ENCODE measurements around the gene PDE10A. TPM values are rescaled to one million over a fixed set of nuclear protein-coding genes. Genes with fewer than 3 reads are reported as not detected.
"Not testable (repeated sequence)": the region's sequence is repeated elsewhere in the genome, so short reads cannot be mapped to it uniquely, and the experiment has no call there.

Gene PDE10A
- total and polyA plus RNA-seq, 2 of the 8 experiments (the other 6 are each of a cell fraction or from before 2014, with no cell fraction given), result 1.1 to 2.4 TPM

DNA sequence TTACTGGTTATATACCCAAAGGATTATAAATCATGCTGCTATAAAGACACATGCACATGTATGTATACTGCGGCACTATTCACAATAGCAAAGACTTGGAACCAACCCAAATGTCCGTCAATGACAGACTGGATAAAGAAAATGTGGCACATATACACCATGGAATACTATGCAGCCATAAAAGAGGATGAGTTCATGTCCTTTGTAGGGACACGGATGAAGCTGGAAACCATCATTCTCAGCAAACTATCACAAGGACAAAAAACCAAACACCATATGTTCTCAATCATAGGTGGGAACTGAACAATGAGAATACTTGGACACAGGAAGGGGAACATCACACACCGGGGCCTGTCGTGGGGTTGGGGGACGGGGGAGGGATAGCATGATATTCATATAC, 104.9 kb downstream of the PDE10A start:
- DNase-seq (ENCODE audit: low read depth in 1 of 2, low spot score in 2 of 2); FAIRE-seq; H4K5ac ChIP-seq (ENCODE audit: insufficient read length, low read depth, low read length); H4K91ac ChIP-seq (replicated peaks; ENCODE audit: insufficient read length, low read length); H3K14ac ChIP-seq (ENCODE audit: insufficient read length); H3K79me2 ChIP-seq (ENCODE audit: control insufficient read depth in 1 of 2, insufficient read depth in 2 of 2, low read length in 2 of 2); H2BK15ac ChIP-seq (ENCODE audit: low read length); H3K56ac ChIP-seq (replicated peaks; ENCODE audit: insufficient read length, low read depth, low read length); H3K27me3 ChIP-seq (replicated peaks in 1 of 4; ENCODE audit: control insufficient read depth in 3 of 4, extremely low read depth in 1 of 4, insufficient read depth in 3 of 4, low read length in 3 of 4); H3K36me3 ChIP-seq (ENCODE audit: control insufficient read depth in 2 of 4, insufficient read depth in 4 of 4, low read length in 3 of 4); H3K23me2 ChIP-seq (ENCODE audit: low read depth, low read length); CTCF ChIA-PET (ENCODE audit: partially characterized antibody); H3K9ac ChIP-seq (replicated peaks in 1 of 4; ENCODE audit: extremely low read depth in 1 of 4, low read depth in 3 of 4, low read length in 3 of 4); H3K4me2 ChIP-seq (ENCODE audit: insufficient read depth in 1 of 2, low read depth in 2 of 2, low read length in 2 of 2); H2AK5ac ChIP-seq (ENCODE audit: low read depth, low read length); H2BK20ac ChIP-seq (ENCODE audit: low read length); H3K27ac ChIP-seq (ENCODE audit: low read depth, low read length); H2BK5ac ChIP-seq (ENCODE audit: low read depth, low read length); H3K4ac ChIP-seq (replicated peaks; ENCODE audit: insufficient read length, low read depth, low read length); H3K79me1 ChIP-seq (ENCODE audit: low read depth, low read length); H3K18ac ChIP-seq (ENCODE audit: extremely low read depth, low read length); H3K23ac ChIP-seq (ENCODE audit: insufficient read length); H3K4me1 ChIP-seq (replicated peaks in 1 of 4; ENCODE audit: control insufficient read depth in 3 of 4, insufficient read depth in 4 of 4, low read length in 3 of 4); H3K4me3 ChIP-seq (ENCODE audit: extremely low read depth in 1 of 4, insufficient read depth in 2 of 4, low read depth in 3 of 4, low read length in 4 of 4); H2BK120ac ChIP-seq (replicated peaks; ENCODE audit: low read depth, low read length); H4K20me1 ChIP-seq (replicated peaks in 1 of 2; ENCODE audit: control insufficient read depth in 1 of 2, insufficient read depth in 2 of 2, low read length in 2 of 2); H4K8ac ChIP-seq (ENCODE audit: extremely low read depth, insufficient read depth, low read length); H2AFZ ChIP-seq (ENCODE audit: low read length); H2BK12ac ChIP-seq (ENCODE audit: low read depth, low read length); POLR2A ChIA-PET (ENCODE audit: partially characterized antibody): not testable (repeated sequence)
- WGBS, 2 experiments (ENCODE audit: extremely low coverage in 1 of 2, insufficient coverage in 1 of 2, insufficient read length in 1 of 2, insufficient replicate concordance in 2 of 2, low coverage in 1 of 2, low lambda C conversion rate in 2 of 2, missing lambda C conversion rate in 1 of 2), result 89% methylated on average over 6 of the region's 6 CpGs; no CpG with 5 or more reads in 1 of the 2 experiments
- peaks cover 5 to 11% of the 10 kb centered on the region in 2 experiments for H3K9me3 ChIP-seq (ENCODE audit: insufficient read depth in 2 of 2, low read depth in 1 of 2, low read length in 1 of 2)
